Activated CD8-positive, alpha-beta memory T cell treated with anti-CD3 and anti-CD28 coated beads, Interleukin-2, amount 50 U/mL, for 1 hour (primary cell): ENCODE measurements around the gene RASA3.

Experiments used
- DNase-seq: peaks from one replicate; pipeline ENCODE4 v3.0.0-alpha.2; 2020; ENCODE audit errors: extremely low read depth

RASA3 gene

DNA sequence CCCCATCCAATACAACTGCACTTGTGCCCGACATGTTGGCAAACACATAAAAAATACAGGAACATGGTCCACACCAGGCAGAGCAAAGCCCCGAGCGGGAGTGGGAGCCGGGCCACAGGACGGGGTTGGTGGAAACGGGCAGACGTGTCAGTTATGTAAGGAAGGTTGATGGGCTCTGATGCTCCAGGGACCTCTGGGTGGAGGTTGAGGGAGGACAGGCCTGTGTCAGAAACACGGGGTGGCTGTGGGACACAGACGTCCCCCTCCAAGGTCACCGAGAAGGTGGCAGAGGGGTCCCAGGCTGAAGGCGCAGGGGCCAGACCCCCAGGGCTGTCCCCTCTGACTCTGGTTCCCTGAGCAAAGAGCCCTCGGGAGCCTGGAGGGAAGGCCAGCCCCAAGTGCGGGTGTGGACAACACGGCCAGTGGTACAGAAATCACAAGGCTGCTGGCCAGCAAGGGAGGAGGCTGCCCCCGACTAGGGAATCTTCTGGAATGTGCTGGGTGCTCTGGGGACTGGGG, 127.2 kb downstream of the RASA3 start:
- DNase-seq, result no peak

DNA sequence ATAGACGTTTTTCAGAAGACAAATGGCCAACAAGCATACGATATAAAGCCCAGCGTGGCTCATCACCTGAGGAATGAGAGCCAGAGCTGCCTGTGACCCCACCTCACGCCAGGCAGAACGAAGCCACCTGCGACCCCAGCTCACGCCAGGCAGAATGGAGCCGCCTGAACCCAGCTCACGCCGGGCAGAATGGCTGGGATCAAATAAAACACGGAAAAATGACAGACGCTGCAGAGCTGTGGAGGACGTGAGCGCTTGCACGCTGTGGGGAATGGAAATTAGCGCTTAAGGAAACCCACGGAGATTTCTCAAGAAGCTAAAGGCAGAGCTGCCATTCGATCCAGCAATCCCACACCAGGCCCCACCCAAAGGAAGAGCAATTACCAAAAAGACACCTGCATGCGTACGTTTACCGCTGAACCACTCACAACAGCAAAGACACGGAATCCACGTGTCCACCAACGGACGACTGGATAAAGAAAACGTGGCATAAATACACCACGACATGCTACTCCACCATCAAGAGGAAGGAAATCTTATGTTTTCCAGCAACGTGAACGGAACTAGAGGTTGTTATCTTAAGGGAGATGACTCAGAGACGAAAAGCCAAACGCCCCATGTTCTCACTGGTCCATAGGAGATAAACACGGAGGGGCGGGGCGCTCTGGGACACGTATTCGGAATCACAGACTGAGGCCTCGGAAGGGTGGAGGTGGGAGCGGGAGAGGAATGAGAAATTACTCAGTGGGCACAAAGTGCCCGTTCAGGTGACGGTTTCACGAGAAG, 127.8 kb downstream of the RASA3 start:
- DNase-seq, result no peak

DNA sequence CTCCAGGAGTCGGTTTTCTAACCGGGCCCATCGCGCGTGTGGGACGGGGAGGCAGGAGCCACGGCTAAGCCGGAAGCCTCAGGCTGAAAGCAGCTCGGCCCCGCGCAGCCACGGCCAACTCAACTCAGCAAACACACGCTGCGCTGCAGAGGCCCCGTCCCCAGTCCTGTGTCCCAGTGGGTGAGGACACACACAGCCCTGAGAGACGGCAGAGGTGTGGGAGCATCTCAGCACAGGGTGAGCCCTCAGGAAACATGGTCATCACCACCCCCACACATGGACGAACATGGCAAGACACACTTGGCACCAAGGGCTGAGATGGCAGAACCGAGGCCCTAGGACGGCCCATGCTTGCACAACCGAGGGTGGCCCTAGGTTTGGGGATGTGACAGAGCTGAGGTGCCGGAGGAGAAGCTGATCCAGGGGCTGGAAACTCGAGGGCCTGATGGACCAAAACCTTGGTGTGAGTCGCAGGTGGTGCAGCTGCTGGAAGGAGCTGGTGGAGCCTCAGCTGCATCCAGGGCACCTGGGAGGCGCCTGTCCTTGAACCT, 129.6 kb downstream of the RASA3 start:
- DNase-seq, result no peak

DNA sequence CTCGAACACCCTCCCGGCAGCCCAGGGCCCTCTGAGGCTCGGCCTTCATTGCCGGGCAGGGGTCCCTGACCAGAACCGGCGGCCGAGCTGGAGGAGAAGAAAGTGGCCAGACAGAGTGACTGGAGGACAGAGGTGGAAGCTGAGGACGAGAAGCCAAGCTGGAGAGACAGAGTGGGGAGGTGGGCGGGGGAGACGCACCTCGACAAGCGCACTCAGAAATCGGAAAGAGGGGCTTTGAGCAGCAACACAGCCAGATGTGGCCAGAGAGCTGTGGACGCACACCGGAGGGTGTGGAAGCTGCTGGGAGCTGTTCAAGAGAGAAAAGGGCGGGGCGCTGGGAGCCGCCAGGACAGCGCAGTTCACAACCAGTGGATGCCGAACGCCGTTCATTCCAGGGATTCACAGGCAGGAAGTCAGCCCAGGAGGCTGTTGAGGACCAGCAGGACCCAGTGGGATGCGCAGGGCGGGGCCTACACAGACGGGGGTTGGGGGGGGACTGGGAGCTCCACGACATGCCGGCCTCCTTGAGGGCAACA, 130.3 kb downstream of the RASA3 start:
- DNase-seq, result no peak

DNA sequence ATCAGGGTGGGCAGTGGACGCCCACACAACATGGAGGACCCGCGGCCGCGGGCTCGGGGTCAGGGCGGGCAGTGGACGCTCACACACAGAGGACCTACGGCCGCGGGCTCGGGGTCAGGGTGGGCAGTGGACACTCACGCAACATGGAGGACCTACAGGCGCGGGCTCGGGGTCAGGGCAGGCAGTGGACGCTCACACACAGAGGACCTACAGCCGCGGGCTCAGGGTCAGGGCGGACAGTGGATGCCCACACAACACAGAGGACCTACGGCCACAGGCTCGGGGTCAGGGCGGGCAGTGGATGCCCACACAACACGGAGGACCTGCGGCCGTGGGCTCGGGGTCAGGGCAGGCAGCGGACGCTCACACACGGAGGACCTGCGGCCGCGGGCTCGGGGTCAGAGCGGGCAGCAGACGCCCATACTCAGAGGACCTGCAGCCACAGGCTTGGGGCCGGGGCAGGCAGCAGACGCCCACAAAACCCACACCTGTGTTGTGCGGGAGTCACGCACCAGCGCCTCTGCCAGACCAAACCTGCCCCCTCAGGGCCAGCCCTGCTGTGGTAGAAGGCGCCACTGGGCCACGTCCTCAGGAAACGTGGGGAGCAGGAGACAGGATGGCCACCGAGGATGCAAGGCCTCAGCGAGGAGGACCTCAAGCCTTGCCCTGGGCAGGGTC, 131.0 kb downstream of the RASA3 start:
- no peak for DNase-seq

DNA sequence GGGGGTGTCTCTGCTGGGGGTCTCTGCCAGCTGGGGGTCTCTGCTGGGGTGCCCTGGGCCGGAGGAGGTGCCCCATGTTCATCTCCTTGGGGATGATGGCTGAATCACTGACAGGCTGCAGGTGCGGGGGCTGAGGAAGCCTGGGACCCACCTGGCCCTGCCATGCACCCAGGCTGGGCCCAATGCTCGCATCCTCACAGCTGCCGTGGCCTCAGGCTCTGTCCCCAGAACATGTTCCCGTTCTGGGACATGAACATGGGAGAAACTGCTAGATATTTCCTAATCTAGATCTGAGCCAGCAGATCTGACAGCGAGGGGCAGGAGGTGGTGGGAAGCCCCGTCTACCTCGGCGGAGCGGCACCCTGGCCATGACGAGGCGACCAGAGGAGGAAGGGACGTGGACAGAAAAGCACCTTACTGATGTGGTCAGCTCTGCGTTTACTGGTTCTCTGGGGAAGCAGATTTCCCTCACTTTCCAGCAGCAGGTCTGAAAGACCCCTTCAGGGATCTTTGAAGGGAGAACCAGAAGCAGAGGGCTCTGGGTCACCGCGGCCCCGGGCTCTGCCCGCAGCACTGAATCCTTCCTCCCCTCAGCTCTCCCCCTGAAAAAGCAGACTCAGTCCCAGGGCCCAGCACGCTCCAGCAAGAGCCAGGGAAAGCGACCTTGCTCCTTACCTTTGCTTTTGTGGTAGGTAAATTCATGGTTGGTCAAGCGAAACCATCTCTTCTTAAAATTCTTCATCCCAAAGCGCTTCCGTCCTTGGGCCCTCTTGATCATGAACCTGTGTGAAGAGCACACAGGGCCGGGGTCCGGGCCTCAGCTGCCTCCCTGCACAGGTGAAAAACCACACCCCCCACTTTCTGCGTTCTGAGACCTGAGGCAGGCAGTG, 132.0 kb downstream of the RASA3 start:
- DNase-seq, result no peak

DNA sequence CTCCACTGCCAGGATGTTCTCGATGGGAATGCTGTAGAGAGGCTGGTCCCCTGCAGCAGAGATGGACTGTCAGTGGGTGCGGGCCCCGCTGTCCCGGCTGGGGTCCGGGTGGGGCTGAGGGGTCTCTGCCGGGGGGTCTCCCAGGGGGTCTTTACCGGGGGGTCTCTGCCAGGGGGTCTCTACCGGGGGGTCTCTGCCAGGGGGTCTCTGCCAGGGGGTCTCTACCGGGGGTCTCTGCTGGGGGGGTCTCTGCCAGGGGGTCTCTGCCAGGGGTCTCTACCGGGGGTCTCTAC, 132.9 kb downstream of the RASA3 start:
- DNase-seq, result no peak

DNA sequence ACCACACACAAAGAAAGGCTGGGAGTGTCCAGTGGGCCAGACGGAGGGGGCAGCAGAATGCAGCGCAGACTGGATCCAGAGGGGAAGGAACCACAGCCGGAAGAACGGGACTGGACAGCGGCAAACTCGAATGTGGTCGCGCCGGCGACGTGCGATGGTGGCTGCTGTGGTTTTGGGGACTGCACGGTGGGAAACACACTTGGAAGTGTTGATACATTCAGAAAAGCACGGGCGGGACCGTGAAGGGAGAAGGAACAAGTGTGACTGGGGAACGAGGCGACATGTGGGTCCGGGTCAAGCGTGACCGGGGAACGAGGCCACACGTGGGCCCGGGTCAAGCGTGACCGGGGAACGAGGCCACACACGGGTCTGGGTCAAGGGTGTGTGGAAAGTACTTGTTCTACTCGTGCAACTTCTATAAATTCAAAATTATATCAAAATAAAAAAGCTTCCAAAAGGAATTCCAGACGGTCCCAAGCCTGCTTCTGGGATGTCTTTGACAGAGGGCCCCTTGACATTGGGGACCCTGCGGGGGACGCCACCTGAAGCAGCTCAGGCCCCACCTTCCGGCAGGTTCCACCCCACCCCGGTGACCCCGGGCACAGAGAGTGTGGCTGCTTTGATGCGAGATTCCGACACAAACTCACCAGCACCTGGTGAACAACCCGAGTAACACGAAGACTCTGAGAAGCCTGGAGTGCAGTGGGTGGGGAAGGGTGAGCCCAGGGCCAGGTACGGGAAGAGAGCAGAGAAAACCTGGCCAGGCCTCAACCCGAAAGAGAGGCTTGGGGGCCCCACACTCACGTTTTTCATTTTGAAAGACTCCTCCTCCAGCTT, 133.4 kb downstream of the RASA3 start:
- no peak for DNase-seq

DNA sequence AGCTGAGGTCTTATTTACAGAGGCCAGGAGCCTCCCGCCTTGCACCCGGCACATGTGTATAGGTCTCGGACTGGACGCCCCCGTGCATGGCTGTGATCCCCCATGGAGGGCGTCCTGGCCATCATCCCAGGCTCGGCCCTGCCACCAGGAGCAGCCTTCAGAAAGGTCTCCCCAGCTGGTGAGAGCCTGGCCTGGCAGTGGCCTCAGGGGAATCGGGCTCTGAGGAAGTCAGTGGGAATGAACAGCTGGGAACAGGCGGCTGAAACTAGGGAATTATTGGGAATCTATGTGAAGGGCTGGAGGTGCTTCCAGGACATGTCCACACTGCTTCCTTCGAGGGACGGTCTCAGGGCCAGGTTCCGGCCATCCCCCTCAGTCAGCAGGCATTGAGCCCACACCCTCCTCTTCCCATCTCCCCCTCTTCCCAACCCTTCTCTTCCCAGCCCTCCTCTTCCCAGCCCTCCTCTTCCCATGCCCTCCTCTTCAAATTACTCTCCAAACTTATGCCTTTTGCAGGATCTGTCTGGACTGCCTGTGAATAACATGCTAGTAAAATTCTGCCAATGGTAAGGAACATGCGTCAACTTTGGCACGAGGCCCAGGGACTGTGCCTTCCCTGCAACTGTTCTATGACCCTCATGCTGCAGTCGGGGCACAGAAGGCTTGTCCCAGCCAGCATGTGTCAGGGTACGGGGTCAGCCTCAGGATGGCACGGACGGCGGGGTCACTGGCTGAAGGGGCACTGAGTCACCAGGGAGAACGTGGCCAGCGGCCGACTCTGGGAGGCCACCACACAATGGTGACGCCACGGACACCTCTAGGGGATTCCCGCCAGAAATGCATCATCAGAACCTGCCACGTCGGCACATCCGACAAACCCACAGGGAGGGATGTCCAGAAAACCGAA, 134.3 kb downstream of the RASA3 start:
- no peak for DNase-seq

DNA sequence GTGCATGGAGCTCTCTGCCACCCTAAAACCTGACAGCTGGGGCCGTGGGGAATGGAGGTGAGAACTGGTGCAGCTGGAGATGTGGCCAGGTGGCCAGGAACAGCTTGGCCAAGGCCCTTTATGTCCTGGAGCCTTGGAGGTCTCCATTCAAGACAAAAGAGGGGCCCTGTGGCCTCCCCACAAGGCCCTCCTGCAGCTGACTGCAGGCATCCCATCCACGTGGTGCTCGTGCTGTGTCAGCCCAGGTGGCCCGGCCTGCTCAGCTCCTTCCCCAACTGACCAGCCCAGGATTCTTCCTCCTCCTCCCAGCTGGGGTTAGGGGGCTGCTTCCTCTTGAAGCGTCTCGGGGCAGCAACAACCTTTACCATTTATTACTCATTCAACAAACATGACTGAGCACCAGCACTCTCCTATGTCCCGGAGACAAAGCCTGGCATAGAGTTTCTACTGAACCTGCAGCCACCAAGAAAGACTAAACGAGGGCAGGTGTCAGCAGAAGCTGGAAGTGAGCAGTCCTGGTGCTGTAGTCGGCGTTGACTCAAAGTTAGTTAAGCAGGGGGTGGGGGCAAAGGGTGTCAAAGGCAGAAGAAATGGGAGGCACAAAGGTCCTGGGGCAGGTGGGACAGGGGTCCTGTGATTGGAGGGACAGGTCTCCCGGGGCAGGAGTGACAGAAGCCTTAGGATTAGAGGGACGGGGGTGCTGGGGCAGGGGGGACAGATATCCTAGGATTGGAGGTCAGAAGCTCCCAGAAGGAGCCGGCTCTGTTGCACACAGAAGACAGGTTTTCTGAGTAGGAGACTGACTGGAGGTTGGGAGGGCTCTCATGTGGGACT, 135.3 kb downstream of the RASA3 start:
- no peak for DNase-seq

DNA sequence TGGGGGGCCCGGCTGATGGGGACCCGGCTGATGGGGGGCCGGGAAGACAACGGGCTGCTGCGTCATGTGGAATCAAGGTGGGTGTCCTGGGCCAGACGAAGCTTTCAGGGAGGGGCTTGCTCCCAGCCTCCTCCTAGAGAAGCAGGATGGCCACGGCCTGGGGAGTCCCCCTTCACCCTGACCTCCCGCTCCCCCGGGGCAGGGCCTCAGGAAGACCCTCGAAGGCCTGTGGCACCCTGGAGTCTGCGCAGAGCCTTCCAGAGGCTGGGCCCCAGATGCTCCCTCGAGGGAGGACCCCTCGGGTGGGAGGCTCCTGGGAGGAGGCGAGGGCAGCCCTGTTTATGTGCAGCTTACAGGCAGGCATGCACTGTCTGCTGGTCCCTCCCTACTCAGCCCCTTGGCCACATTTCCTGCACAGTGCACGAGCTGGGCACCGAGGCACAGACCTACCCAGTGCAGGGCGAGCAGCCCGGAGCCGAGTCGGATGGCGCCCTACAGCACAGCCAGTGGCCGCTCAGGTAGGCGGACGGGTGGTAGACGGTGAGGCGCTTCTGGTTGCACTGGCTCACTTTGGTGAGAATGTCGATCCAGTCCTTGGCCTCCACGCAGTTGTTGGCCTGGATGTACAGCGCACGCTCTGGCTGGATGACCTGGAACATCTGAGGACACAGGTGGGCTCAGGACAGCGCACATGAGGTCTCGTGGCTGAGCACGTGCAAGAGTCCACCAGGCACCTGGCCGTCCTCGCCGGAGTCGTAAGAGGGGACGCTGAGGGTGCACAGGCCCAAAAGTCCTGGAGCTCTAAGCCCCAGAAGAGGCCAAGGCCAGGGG, 136.1 kb downstream of the RASA3 start:
- DNase-seq, result no peak

DNA sequence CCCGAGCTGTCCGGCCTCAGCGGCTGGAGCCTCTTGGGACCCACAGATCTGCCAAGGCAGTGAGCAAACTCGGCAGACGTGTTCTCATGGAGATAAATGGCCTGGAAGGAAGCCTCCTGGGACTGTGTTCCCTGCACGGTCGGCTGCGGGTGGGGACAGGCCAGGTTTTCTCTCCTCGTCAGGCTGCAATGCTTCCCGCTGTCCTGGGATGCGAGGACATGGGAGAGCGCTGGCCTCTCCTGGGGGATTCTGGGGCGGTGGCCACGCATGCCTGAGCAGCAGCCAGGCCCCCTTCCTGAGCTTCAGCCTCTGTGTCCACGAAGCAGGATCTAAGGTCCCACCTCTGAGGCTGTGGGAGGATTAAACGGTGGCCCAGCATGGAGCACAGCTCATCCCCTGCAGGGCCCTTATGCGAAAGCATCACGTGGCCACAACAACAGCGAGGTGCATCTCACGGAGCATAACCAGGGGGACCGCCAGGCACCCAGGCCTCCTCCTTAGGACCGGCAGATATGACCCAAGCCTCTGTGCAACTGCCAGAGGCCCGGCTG, 137.3 kb downstream of the RASA3 start:
- no peak for DNase-seq

DNA sequence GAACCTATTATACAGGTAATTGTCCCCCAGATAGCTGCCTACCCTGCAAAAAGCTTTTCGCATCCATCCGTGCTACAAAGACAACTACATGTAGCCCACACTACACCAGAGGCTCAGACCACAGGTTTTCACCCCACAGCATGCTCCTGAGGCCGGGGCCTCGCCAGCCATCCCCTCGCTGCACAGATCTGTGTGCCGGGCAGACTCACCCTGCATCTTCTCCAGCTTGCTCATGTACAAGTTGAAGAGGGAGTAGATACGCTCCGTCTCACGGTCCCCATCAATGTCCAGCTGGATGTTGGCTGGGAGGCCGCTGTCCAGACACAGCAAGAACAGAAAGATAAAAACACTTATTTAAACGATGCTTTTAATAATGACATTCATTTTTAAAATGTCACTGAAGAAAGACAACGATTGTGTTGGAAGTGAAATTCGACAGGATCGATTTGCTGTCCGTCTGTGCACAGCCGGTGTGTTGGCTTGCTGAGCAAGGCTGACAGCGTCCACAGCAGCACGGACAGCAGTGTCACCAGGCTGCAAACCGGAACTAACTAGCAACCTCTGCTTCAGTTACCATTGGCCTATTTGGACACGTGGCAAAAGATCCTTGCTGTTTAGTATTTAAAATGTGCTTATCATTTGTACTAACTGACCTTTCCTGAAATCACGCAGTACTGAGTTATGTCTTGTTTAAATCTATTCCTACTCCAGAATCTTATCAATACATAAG, 140.0 kb downstream of the RASA3 start:
- no peak for DNase-seq

DNA sequence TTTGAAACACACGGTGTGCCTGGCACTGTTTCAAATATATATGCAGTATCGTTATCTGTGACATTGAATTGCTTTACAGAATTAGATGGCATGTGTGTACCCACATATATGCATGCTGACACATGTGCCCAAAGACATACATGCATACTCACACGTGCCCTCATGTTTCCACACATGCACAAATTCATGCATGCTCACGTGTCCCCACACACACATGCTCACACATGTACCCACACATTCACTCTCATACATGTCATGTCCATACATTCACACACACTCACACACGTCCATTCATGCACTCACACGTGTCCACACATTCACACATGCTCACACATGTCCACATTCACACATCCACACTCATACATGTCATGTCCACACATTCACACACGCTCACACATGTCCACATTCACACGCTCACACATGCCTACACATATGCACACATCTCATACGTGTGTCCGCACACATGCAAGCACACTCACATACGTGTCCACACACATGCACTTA, 140.7 kb downstream of the RASA3 start:
- no peak for DNase-seq

DNA sequence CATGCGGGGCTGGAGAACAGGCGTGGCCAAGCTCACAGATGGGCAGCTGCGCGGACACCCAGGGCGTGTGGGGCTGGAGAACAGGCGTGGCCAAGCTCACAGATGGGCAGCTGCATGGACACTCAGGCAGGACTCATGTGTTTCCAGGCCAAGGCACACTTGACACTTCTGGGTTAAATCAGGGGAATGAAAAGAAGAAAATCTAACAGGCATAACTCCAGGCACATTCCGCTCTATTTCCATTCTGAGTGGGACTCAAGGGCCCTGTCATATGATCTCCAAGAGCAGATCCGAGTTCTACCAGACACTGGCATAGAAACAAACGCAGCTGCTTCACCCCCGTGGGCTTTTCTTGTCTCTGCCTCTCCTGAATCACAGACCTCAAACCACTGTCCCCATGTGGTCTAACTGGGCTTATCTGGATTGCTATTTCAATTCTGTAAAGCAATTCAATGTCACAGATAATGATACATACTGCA, 141.2 kb downstream of the RASA3 start:
- no peak for DNase-seq

DNA sequence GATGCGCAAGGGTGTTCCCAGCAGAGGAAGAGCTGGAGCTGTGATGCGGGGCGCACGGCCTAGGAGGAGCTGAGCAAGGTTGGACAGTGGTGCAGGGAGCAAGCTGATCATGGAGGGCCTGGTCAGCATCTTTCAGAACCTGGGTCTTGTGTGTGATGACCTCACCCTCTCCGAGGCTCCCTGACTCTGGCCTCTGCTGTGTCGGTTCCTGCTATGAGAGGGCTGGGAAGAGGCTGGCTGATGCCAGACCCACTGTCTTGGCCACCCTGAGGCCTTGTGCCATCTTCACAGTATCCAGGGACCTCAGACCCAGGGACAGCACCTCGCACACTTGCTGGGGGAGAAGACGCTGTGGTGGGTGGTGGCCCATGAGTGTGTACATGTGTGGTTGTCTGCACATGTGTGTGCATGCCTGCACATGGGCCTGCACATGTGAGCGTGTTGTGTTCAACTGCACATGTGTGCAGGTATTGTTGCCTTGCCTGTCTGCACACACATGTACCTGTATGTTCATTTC, 142.0 kb downstream of the RASA3 start:
- no peak for DNase-seq
